Upper lobe of right lung (tissue), 1 donor: ENCODE data around the gene TTLL8. TPM values are rescaled to one million over a fixed set of nuclear protein-coding genes. Genes with fewer than 3 reads are reported as not detected.

Source experiments
- ATAC-seq: fragments of 200-7000 bp; cut with Tn5 transposase; one replicate; pipeline ENCODE4 v1.9.1; 2020; ENCODE audit warnings: mild to moderate bottlenecking, moderate library complexity
- DNase-seq: peaks from one replicate; pipeline ENCODE4 v3.0.0-alpha.2; 2020
- H3K27ac ChIP-seq: fragments of 200-600 bp; one replicate; pipeline ENCODE4 v1.8.0; 2022
- H3K27me3 ChIP-seq: fragments of 200-600 bp; one replicate; pipeline ENCODE4 v1.8.0; 2022; ENCODE audit warnings: mild to moderate bottlenecking
- H3K36me3 ChIP-seq: fragments of 200-600 bp; one replicate; pipeline ENCODE4 v1.8.0; 2022
- H3K4me1 ChIP-seq: fragments of 200-600 bp; one replicate; pipeline ENCODE4 v1.8.0; 2022
- H3K4me3 ChIP-seq: fragments of 200-600 bp; one replicate; pipeline ENCODE4 v1.8.0; 2022; ENCODE audit warnings: mild to moderate bottlenecking
- H3K9me3 ChIP-seq: fragments of 200-600 bp; one replicate; pipeline ENCODE4 v1.8.0; 2022
- CTCF ChIP-seq: fragments of 200-600 bp; IDR thresholded peaks from one replicate; pipeline ENCODE4 v1.8.0; 2022; ENCODE audit warnings: antibody characterized with exemption
- intact Hi-C: fragments of 100-400 bp; cut with DNase I; formaldehyde crosslinking; loops from one replicate; pipeline ENCODE4 v1.11.0; 2022
- total RNA-seq: library from RNA; stranded (reverse); fragmentation: NEBNext Ultra II Directional; extraction: Animal tissue kit (Norgen Biotek cat#: 25700); gene quantifications from one replicate; pipeline ENCODE4 v1.2.1, GENCODE V29; 2021
- donor health status: DM: no; HTN: yes; CAD: no; lungs with severe emphysema.

Gene TTLL8
- total RNA-seq, 1 donor from 2014 or later = not detected

GRCh38 chr22:49968831-49969661, 89.1 kb downstream of the TTLL8 start:
- DNase-seq (peak; percentile 68), ATAC-seq (no peak)
- no peak for TF ChIP-seq CTCF
- no peaks in the 10 kb centered on the region for H3K9me3 ChIP-seq
- intact Hi-C loops = no loop called here
- H3K4me3 ChIP-seq = no peak overlapping the region
- peaks cover 59% of the 10 kb centered on the region for H3K4me1 ChIP-seq
- H3K36me3 ChIP-seq = peaks cover 12% of the 10 kb centered on the region
- no peaks in the 10 kb centered on the region for H3K27me3 ChIP-seq
- H3K27ac ChIP-seq = peak overlapping the region; percentile 87

Other genes starting within 250 kb of the TTLL8 start
- 39.0 TPM for gene BRD1, start 230.4 kb downstream of the TTLL8 start, total RNA-seq
- gene ZBED4, start 204.5 kb downstream of the TTLL8 start, total RNA-seq = 11.8 TPM
- gene ALG12, start 139.9 kb downstream of the TTLL8 start, total RNA-seq = 28.1 TPM
- gene CRELD2, start 139.7 kb downstream of the TTLL8 start, total RNA-seq = 44.2 TPM
- gene PIM3, start 97.5 kb downstream of the TTLL8 start, total RNA-seq = 119 TPM
- not detected for gene IL17REL, start 45.5 kb downstream of the TTLL8 start, total RNA-seq
- gene MLC1, start 27.1 kb upstream of the TTLL8 start, total RNA-seq = 2.3 TPM
- 1.2 TPM for gene MOV10L1, start 31.7 kb upstream of the TTLL8 start, total RNA-seq
- gene PANX2, start 112.4 kb upstream of the TTLL8 start, total RNA-seq = 3.0 TPM
- 36.5 TPM for gene TRABD, start 127.6 kb upstream of the TTLL8 start, total RNA-seq
- 17.6 TPM for gene SELENOO, start 142.7 kb upstream of the TTLL8 start, total RNA-seq
- gene TUBGCP6, start 186.7 kb upstream of the TTLL8 start, total RNA-seq = 51.3 TPM
- gene HDAC10, start 193.0 kb upstream of the TTLL8 start, total RNA-seq = 48.9 TPM
- gene MAPK12, start 203.4 kb upstream of the TTLL8 start, total RNA-seq = 22.2 TPM
- gene MAPK11, start 212.1 kb upstream of the TTLL8 start, total RNA-seq = 26.1 TPM
- gene PLXNB2, start 249.3 kb upstream of the TTLL8 start, total RNA-seq = 308 TPM